HG03457 (cell line): ENCODE measurements around the gene PPFIA1.

Experiments used
- ATAC-seq: cut with Tn5 transposase; IDR thresholded peaks from one replicate; pipeline ENCODE4 v1.9.1; 2021; ENCODE audit warnings: moderate number of reproducible peaks; ENCODE audit not compliant: unreplicated experiment

The PPFIA1 gene

GRCh38 chr11:70429428-70429705 is 158.9 kb downstream of the PPFIA1 start:
- no peak for ATAC-seq

- ATAC-seq: no peak
These were observed 159.4 kb downstream of the PPFIA1 start for GRCh38 chr11:70429724-70430521.

GRCh38 chr11:70430671-70431574 is 160.4 kb downstream of the PPFIA1 start:
- ATAC-seq: no peak

GRCh38 chr11:70431611-70432010 is 161.1 kb downstream of the PPFIA1 start:
- no peak for ATAC-seq

GRCh38 chr11:70432065-70432464 is 161.6 kb downstream of the PPFIA1 start:
- ATAC-seq: no peak

GRCh38 chr11:70432580-70432979 is 162.1 kb downstream of the PPFIA1 start:
- no peak for ATAC-seq

- no peak for ATAC-seq
These were observed 162.5 kb downstream of the PPFIA1 start for GRCh38 chr11:70433038-70433437.

GRCh38 chr11:70433526-70433925 is 163.0 kb downstream of the PPFIA1 start:
- no peak for ATAC-seq
